ENCODE measurements around the gene OCRL.

OCRL gene

DNA sequence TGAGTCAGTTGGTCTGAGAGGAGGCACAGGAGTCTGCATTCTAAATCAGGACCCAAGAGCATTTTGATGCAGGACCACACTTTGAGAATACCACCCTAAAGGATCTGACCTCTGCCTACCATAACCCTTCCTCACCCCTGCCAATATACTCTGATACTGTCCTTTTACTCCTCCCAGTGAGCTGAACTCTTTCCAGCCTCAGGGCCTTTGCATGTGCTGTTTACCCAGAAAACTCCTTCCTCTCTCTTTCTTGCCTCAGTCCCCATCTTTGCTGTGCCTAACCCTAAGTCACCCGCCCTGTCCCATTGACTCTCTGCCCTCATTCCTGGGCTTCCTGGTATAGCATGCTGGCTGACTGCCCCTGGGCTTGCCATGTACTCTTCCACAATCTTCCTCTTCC, 54.7 kb downstream of the OCRL start:
- Histone ChIP-seq H3K4ac (ENCODE audit: low read depth in 1 of 2, low read length in 2 of 2) (no peak overlapping the region), H3K4me1 (ENCODE audit: control insufficient read depth, insufficient read depth, low read depth, low read length) (peaks cover 2% of the 10 kb centered on the region), H2BK12ac (ENCODE audit: low read length in 2 of 2) (no peak overlapping the region), H3K9ac (ENCODE audit: low read length) (no peak overlapping the region), H3K36me3 (ENCODE audit: control insufficient read depth in 1 of 2, insufficient read depth in 2 of 2, low read depth in 1 of 2, low read length in 2 of 2) (peaks cover 11 to 42% of the 10 kb centered on the region in 2 experiments), H4K91ac (ENCODE audit: low read length) (no peak overlapping the region), H2AFZ (ENCODE audit: low read depth, low read length) (no peak overlapping the region), H3K18ac (ENCODE audit: low read depth in 1 of 2, low read length in 2 of 2) (no peak overlapping the region), H3K27ac (ENCODE audit: low read length, poor library complexity, severe bottlenecking) (no peak overlapping the region), H3K14ac (ENCODE audit: low read length in 2 of 2) (no peak overlapping the region), H4K8ac (ENCODE audit: low read length) (no peak overlapping the region), H3K79me1 (replicated peaks; ENCODE audit: low read length, poor library complexity, severe bottlenecking) (no peaks in the 10 kb centered on the region), H3K9me3 (ENCODE audit: control insufficient read depth, low read length) (no peaks in the 10 kb centered on the region), H2BK15ac (ENCODE audit: low read depth, poor library complexity, severe bottlenecking) (no peak overlapping the region), H3K4me2 (ENCODE audit: low read length, poor library complexity, severe bottlenecking) (no peak overlapping the region), H3K27me3 (ENCODE audit: control insufficient read depth in 1 of 2, insufficient read depth in 1 of 2, low read length in 2 of 2) (peaks cover 0 to 22% of the 10 kb centered on the region in 2 experiments), H2BK5ac (ENCODE audit: low read depth, low read length, poor library complexity, severe bottlenecking) (no peak overlapping the region), H3K23ac (ENCODE audit: low read length in 2 of 2) (no peak overlapping the region), H3K4me3 (ENCODE audit: insufficient read depth in 1 of 2, low read depth in 1 of 2, low read length in 2 of 2) (no peak overlapping the region), H2AK5ac (ENCODE audit: low read length, severe bottlenecking) (no peak overlapping the region), H2BK120ac (ENCODE audit: low read depth, low read length) (no peak overlapping the region)
- DNase-seq, result no peak
- WGBS, result 100% methylated on average over 1 of the region's 1 CpG

DNA sequence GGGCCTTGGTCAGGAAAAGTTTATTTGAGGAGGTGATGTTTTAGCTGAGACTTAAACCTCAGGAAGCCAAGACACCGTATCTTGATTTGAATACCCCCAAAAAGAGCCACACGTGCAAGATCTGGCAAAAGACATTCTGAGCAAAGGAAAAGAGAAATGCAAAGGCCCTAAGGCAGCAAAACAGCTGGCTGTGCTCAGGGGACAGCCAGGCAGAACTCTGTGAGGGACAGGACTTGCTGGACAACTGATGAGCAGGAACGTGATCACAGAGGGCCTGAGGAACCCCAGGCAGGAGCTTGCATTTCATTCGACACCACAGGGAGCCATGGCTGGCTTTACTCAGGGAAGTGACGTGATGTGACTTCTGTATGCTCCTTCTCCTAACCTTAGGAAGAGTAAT, 56.0 kb downstream of the OCRL start:
- Histone ChIP-seq H3K4ac (ENCODE audit: low read depth in 1 of 2, low read length in 2 of 2) (no peak overlapping the region), H4K8ac (ENCODE audit: low read length) (no peak overlapping the region), H3K27ac (ENCODE audit: low read length, poor library complexity, severe bottlenecking) (no peak overlapping the region), H2BK5ac (ENCODE audit: low read depth, low read length, poor library complexity, severe bottlenecking) (no peak overlapping the region), H2AK5ac (ENCODE audit: low read length, severe bottlenecking) (no peak overlapping the region), H3K14ac (ENCODE audit: low read length in 2 of 2) (no peak overlapping the region), H3K4me2 (ENCODE audit: low read length, poor library complexity, severe bottlenecking) (no peak overlapping the region), H3K27me3 (ENCODE audit: control insufficient read depth in 1 of 2, insufficient read depth in 1 of 2, low read length in 2 of 2) (peaks cover 0 to 27% of the 10 kb centered on the region in 2 experiments), H3K9ac (ENCODE audit: low read length) (no peak overlapping the region), H3K79me1 (replicated peaks; ENCODE audit: low read length, poor library complexity, severe bottlenecking) (no peaks in the 10 kb centered on the region), H3K4me1 (ENCODE audit: control insufficient read depth, insufficient read depth, low read depth, low read length) (peaks cover 2% of the 10 kb centered on the region), H2BK120ac (ENCODE audit: low read depth, low read length) (no peak overlapping the region), H3K36me3 (ENCODE audit: control insufficient read depth in 1 of 2, insufficient read depth in 2 of 2, low read depth in 1 of 2, low read length in 2 of 2) (peaks cover 9 to 33% of the 10 kb centered on the region in 2 experiments), H2BK12ac (ENCODE audit: low read length in 2 of 2) (no peak overlapping the region), H4K91ac (ENCODE audit: low read length) (no peak overlapping the region), H2AFZ (ENCODE audit: low read depth, low read length) (no peak overlapping the region), H3K9me3 (ENCODE audit: control insufficient read depth, low read length) (no peaks in the 10 kb centered on the region), H2BK15ac (ENCODE audit: low read depth, poor library complexity, severe bottlenecking) (no peak overlapping the region), H3K18ac (ENCODE audit: low read depth in 1 of 2, low read length in 2 of 2) (no peak overlapping the region), H3K23ac (ENCODE audit: low read length in 2 of 2) (no peak overlapping the region), H3K4me3 (ENCODE audit: insufficient read depth in 1 of 2, low read depth in 1 of 2, low read length in 2 of 2) (no peak overlapping the region)
- 84% methylated on average over 5 of the region's 5 CpGs for WGBS
- no peak for DNase-seq

DNA sequence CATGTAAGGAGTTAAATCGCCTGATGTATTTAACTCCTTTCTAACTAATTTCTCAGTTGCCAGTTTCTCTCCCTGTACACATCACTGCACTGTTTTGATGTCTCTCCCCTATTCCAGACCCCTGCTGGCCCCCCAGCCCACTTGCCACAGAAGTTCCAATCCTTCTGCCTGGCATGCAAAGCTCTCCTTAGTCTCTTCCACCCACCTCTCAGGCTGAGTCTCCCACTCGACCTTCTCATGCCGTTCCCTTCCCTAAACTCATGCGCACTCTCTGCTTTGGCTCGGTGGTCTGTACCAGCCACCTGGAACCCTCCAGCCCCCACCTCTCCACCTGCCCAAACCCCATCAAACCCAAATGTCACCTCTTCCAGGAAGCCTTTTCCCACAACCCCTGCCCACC, 57.8 kb downstream of the OCRL start:
- Histone ChIP-seq H2AFZ (ENCODE audit: low read depth, low read length) (no peak overlapping the region), H3K14ac (ENCODE audit: low read length in 2 of 2) (no peak overlapping the region), H3K27ac (ENCODE audit: low read length, poor library complexity, severe bottlenecking) (no peak overlapping the region), H2AK5ac (ENCODE audit: low read length, severe bottlenecking) (no peak overlapping the region), H2BK15ac (ENCODE audit: low read depth, poor library complexity, severe bottlenecking) (no peak overlapping the region), H3K36me3 (ENCODE audit: control insufficient read depth in 1 of 2, insufficient read depth in 2 of 2, low read depth in 1 of 2, low read length in 2 of 2) (peaks cover 9 to 21% of the 10 kb centered on the region in 2 experiments), H3K9ac (ENCODE audit: low read length) (no peak overlapping the region), H3K4me2 (ENCODE audit: low read length, poor library complexity, severe bottlenecking) (no peak overlapping the region), H3K27me3 (ENCODE audit: control insufficient read depth in 1 of 2, insufficient read depth in 1 of 2, low read length in 2 of 2) (peaks cover 0 to 28% of the 10 kb centered on the region in 2 experiments), H3K4me3 (ENCODE audit: insufficient read depth in 1 of 2, low read depth in 1 of 2, low read length in 2 of 2) (no peak overlapping the region), H3K79me1 (replicated peaks; ENCODE audit: low read length, poor library complexity, severe bottlenecking) (no peaks in the 10 kb centered on the region), H4K8ac (ENCODE audit: low read length) (no peak overlapping the region), H3K4ac (ENCODE audit: low read depth in 1 of 2, low read length in 2 of 2) (no peak overlapping the region), H2BK12ac (ENCODE audit: low read length in 2 of 2) (no peak overlapping the region), H4K91ac (ENCODE audit: low read length) (no peak overlapping the region), H2BK5ac (ENCODE audit: low read depth, low read length, poor library complexity, severe bottlenecking) (no peak overlapping the region), H3K23ac (ENCODE audit: low read length in 2 of 2) (no peak overlapping the region), H3K4me1 (ENCODE audit: control insufficient read depth, insufficient read depth, low read depth, low read length) (peaks cover 2% of the 10 kb centered on the region), H3K18ac (ENCODE audit: low read depth in 1 of 2, low read length in 2 of 2) (no peak overlapping the region), H3K9me3 (ENCODE audit: control insufficient read depth, low read length) (no peaks in the 10 kb centered on the region), H2BK120ac (ENCODE audit: low read depth, low read length) (no peak overlapping the region)
- DNase-seq, result no peak
- WGBS, result 84% methylated on average over 5 of the region's 5 CpGs

DNA sequence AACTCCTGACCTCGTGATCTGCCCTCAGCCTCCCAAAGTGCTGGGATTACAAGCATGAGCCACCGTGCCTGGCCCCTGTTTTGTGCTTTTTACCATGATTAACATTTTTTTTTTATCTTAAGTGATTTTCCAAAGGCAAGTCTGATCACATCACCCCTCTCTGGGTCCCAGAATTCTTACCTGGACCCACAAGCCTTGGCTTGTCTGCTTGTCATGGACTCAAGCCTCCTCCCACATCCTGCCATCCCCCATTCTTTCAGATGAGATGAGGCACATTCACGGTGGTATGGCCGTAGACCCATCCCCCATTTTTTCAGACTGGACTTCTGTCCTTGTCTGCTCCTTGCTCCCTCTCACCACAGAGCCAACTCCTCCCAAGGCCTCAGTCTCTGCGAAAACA, 59.4 kb downstream of the OCRL start:
- no peak overlapping the region for H3K4ac ChIP-seq (ENCODE audit: low read depth in 1 of 2, low read length in 2 of 2)
- no peak overlapping the region for H3K18ac ChIP-seq (ENCODE audit: low read depth in 1 of 2, low read length in 2 of 2)
- no peaks in the 10 kb centered on the region for H3K79me1 ChIP-seq (replicated peaks; ENCODE audit: low read length, poor library complexity, severe bottlenecking)
- H4K8ac ChIP-seq (ENCODE audit: low read length), result no peak overlapping the region
- peaks cover 0 to 27% of the 10 kb centered on the region in 2 experiments for H3K27me3 ChIP-seq (ENCODE audit: control insufficient read depth in 1 of 2, insufficient read depth in 1 of 2, low read length in 2 of 2)
- H2BK120ac ChIP-seq (ENCODE audit: low read depth, low read length), result no peak overlapping the region
- H3K4me1 ChIP-seq (ENCODE audit: control insufficient read depth, insufficient read depth, low read depth, low read length), result peaks cover 4% of the 10 kb centered on the region
- 83% methylated on average over 4 of the region's 5 CpGs for WGBS
- H3K9me3 ChIP-seq (ENCODE audit: control insufficient read depth, low read length), result no peaks in the 10 kb centered on the region
- no peak for DNase-seq
- H2AFZ ChIP-seq (ENCODE audit: low read depth, low read length), result no peak overlapping the region
- no peak overlapping the region for H2AK5ac ChIP-seq (ENCODE audit: low read length, severe bottlenecking)
- H2BK5ac ChIP-seq (ENCODE audit: low read depth, low read length, poor library complexity, severe bottlenecking), result no peak overlapping the region
- no peak overlapping the region for H3K23ac ChIP-seq (ENCODE audit: low read length in 2 of 2)
- peaks cover 3 to 15% of the 10 kb centered on the region in 2 experiments for H3K36me3 ChIP-seq (ENCODE audit: control insufficient read depth in 1 of 2, insufficient read depth in 2 of 2, low read depth in 1 of 2, low read length in 2 of 2)
- H2BK15ac ChIP-seq (ENCODE audit: low read depth, poor library complexity, severe bottlenecking), result no peak overlapping the region
- no peak overlapping the region for H2BK12ac ChIP-seq (ENCODE audit: low read length in 2 of 2)
- H3K4me2 ChIP-seq (ENCODE audit: low read length, poor library complexity, severe bottlenecking), result no peak overlapping the region
- no peak overlapping the region for H3K4me3 ChIP-seq (ENCODE audit: insufficient read depth in 1 of 2, low read depth in 1 of 2, low read length in 2 of 2)
- no peak overlapping the region for H4K91ac ChIP-seq (ENCODE audit: low read length)
- H3K9ac ChIP-seq (ENCODE audit: low read length), result no peak overlapping the region
- no peak overlapping the region for H3K14ac ChIP-seq (ENCODE audit: low read length in 2 of 2)
- no peak overlapping the region for H3K27ac ChIP-seq (ENCODE audit: low read length, poor library complexity, severe bottlenecking)

Data from mesenchymal stem cell (in vitro differentiated cells and primary cell).